ENCODE measurements around the gene CMBL.
"Not testable (repeated sequence)": the region's sequence is repeated elsewhere in the genome, so short reads cannot be mapped to it uniquely, and the experiment has no call there.

CMBL gene

DNA sequence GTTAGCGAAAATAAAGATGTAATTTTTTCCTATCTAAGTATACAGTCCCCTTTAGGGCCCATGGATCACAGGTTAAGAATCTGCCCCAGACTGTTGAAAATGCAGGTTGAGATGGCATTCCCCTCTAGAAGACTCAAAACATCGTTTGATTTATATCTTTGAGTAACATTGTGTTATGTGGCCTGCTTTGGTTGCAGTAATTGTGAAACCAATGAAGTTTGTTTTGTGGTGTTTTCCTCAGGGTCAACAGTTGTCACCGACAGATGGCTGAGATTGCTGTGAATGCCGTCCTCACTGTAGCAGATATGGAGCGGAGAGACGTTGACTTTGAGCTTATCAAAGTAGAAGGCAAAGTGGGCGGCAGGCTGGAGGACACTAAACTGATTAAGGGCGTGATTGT lies 49.8 kb downstream of the CMBL start:
- no peak for DNase-seq (ENCODE audit: low read depth, low spot score)

GRCh38 chr5:10254686-10255085 lies 53.0 kb downstream of the CMBL start:
- no peak for DNase-seq (ENCODE audit: low read depth, low spot score)

DNA sequence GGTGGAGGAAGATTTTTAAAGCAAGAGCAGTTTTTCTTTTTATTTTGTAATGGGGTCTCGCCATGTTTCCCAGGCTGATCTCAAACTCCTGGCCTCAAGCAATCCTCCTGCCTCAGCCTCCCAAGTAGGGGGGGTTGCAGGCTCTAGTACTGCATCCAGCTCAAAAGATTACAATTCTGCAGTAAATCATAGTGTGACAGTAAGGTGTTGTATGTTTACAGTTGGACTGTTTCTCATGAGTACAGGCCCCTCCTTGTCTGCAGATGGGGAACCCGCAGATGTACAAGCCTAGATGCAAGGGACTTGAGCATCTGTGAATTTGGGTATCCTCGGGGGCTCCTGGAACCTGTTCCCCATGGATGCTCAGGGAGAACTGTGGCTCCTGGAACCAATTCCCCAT lies 54.3 kb downstream of the CMBL start:
- DNase-seq (ENCODE audit: low read depth, low spot score) = no peak

DNA sequence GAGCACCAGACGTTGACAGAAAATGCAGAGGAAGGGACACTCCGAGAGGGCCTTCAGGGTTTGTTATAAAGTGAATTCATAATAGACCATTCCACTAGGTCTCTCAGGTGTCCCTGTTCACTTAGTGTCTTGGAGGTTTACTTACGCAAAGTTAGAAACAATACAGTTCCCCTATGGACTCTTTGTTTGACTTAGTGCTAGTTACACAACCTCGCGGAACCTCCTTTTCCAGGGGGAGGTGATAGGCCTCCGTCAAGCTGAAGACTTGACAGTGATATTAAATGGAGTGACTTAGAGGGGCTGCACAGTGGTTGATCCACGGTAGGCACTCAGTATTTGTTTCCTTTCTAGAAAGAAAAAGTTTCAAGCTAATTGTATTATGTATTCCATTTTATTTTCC lies 56.3 kb downstream of the CMBL start:
- DNase-seq (ENCODE audit: low read depth, low spot score) = no peak

GRCh38 chr5:10250806-10251276 lies 56.9 kb downstream of the CMBL start:
- no peak for DNase-seq (ENCODE audit: low read depth, low spot score)

GRCh38 chr5:10249948-10250805 lies 57.5 kb downstream of the CMBL start, which contains the start of gene CCT5:
Gene CCT5, plus strand, starts transcription at chr5:10250280. Its CDS starts 61 bp downstream, at chr5:10250341.
- DNase-seq (ENCODE audit: low read depth, low spot score) = peak; percentile 95

DNA sequence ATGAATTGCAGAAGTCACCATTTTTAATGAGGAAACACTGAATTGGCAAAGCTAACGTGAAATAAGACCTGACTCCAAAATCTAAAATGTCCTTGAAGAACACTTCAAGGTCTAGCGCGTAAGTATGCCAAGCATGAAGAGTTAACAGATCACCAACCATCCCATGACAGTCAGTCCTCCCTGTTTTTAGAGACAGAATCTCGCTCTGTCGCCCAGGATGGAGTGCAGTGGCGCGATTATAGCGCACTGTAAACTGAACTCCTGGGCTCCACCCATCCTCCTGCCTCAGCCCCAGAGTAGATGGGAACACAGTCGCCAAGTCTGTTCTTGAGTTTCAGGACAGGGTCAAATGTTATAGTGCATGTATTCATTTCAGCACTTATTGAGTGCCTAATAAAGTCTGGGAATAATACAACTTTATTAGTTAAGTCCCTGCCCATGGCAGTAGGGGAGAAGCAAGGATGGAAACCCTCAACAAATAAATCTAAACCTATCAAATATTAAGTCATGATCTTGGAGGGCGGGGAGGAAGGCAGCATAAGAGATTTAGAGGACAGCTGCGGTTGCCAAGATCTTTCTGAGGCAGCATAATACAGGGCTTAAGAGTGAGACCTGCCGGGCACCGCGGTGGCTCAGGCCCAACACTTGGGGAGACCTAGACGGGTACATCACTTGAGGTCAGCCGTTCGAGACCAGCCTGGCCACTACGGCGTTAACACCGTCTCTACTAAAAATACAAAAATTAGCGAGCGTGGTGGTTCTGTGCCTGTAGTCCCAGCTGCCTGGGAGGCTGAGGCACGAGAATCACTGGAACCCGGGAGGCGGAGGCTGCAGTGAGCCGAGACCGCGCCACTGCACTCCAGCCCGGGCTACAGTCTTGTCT lies 59.1 kb downstream of the CMBL start:
- DNase-seq (ENCODE audit: low read depth, low spot score) = no peak

DNA sequence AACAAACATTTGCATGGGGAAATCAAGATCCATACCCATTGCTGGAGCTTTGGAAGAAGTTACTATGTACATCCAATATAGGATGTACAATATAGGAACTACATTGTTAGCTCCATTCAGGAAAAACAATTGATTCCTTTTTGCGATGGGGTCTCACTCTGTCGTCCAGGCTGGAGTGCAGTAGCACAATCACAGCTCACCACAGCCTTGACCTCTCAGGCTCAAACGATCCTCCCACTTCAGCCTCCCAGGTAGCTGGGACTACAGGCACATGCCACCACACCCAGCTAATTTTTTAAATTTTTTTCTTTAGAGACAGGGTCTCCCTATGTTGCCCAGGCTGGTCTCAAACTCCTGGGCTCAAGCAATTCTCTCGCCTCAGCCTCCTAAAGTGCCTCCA lies 60.5 kb downstream of the CMBL start:
- not testable (repeated sequence) for DNase-seq (ENCODE audit: low read depth, low spot score)

- DNase-seq (ENCODE audit: low read depth, low spot score) = no peak
Measured at GRCh38 chr5:10246761-10247160, 60.9 kb downstream of the CMBL start.

GRCh38 chr5:10244342-10244944 lies 63.3 kb downstream of the CMBL start:
- DNase-seq (ENCODE audit: low read depth, low spot score) = no peak

DNA sequence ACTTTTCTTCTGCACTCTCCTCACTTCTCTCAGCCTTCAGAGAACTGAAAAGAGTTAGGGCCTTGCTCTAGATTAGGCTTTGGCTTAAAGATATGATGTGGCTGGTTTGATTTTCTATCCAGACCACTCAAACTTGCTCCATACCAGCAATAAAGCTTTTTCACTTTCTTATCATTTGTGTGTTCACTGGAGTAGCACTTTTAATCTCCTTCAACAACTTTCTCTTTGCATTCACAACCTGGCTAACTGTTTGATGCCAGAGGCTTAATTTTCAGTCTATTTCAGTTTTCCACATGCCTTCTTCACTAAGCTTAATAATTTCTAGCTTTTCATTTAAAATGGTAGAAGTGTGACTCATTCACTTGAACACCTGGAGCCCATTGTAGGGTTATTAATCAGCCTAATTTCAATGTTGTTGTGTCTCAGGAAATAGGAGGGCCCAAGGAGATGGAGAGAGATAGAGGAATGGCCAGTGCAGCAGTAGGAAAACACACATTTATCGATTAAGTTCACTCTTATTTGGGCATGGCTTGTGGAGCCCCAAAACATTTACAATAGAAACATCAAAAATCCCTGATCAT lies 64.0 kb downstream of the CMBL start:
- no peak for DNase-seq (ENCODE audit: low read depth, low spot score)

GRCh38 chr5:10235350-10235749 lies 72.4 kb downstream of the CMBL start:
- DNase-seq (ENCODE audit: low read depth, low spot score) = no peak

DNA sequence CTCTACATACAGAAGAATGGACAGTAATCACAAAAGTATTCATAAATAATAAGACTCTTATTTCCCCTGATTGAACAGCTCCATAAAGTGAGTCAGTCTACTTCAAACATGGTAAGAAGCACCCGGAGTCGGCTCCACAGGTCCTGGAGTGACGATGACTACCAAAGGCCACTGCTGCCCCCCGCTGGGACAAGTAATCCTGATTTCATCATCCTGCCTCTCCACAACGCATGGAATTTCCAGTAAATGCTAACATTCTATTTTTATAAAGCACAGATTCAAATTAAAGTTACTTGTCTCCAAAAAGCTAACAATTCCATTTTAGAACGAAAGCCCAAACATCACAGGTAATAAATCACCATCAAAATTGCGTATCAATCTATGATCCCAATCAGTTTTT lies 74.2 kb downstream of the CMBL start:
- peak; percentile 36 for DNase-seq (ENCODE audit: low read depth, low spot score)

GRCh38 chr5:10233011-10233410 lies 74.7 kb downstream of the CMBL start:
- DNase-seq (ENCODE audit: low read depth, low spot score) = no peak

GRCh38 chr5:10232386-10232785 lies 75.3 kb downstream of the CMBL start:
- no peak for DNase-seq (ENCODE audit: low read depth, low spot score)

GRCh38 chr5:10229306-10230048 lies 78.2 kb downstream of the CMBL start:
- DNase-seq (ENCODE audit: low read depth, low spot score) = no peak

DNA sequence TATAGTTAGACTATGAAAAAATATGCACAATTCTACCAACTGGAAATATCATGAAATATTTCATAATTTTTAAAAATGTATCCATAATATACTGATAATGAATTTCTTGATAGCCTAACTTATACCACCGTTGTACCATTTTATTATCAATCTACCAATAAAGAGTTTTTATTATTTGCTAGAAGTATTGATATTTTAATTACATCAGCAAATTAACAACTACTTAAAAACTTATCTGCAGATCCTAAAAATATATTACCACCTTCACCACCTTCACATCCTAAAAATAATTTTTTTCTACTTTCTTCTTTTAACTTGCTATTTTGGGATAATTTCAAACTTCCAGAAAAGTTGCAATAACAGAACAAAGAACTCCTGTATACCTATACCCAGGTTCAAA lies 79.4 kb downstream of the CMBL start:
- DNase-seq (ENCODE audit: low read depth, low spot score) = no peak
